Heart right ventricle (tissue), 16 donors: ENCODE results near the gene HDHD5. TPM values are rescaled to one million over a fixed set of nuclear protein-coding genes. Genes with fewer than 3 reads are reported as not detected.

Source experiments
- ATAC-seq, 8 donors: fragments of 200-7000 bp; cut with Tn5 transposase; one replicate each; pipeline ENCODE4 v1.9.1; 2020; ENCODE audit warnings: mild to moderate bottlenecking in 8 of 8, moderate library complexity in 8 of 8, moderate number of reproducible peaks in 1 of 8
- DNase-seq, 2 donors: peaks; one replicate each; pipeline ENCODE4 v3.0.0-alpha.2; 2020
- H3K27ac ChIP-seq, 10 donors: fragments of 200-600 bp; sonication (generic) in 2 of 10; one replicate each; pipeline versions ENCODE4 v1.5.0 to v1.8.0; 2020 to 2022; ENCODE audit warnings: mild to moderate bottlenecking in 3 of 10
- H3K27me3 ChIP-seq, 7 donors: fragments of 200-600 bp; one replicate each; pipeline ENCODE4 v1.8.0; 2021 to 2022; ENCODE audit warnings: mild to moderate bottlenecking in 2 of 7
- H3K36me3 ChIP-seq, 9 donors: fragments of 200-600 bp; sonication (generic) in 1 of 9; one replicate each; pipeline versions ENCODE4 v1.5.0 to v1.8.0; 2020 to 2022; ENCODE audit warnings: mild to moderate bottlenecking in 2 of 9
- H3K4me1 ChIP-seq, 9 donors: fragments of 200-600 bp; sonication (generic) in 1 of 9; one replicate each; pipeline versions ENCODE4 v1.5.0 to v1.8.0; 2020 to 2022; ENCODE audit warnings: mild to moderate bottlenecking in 4 of 9
- H3K4me3 ChIP-seq, 10 donors: fragments of 200-600 bp; sonication (generic) in 2 of 10; one replicate each; pipeline versions ENCODE4 v1.5.0 to v1.8.0; 2020 to 2022; ENCODE audit warnings: mild to moderate bottlenecking in 7 of 10, moderate library complexity in 2 of 10
- H3K9me3 ChIP-seq, 11 donors: fragments of 200-600 bp in 10 of 11; sonication (generic) in 2 of 11; one replicate each; pipeline versions ENCODE4 v1.5.0 to v1.8.0; 2013 to 2022; ENCODE audit warnings: mild to moderate bottlenecking in 2 of 11, control low read depth in 1 of 11, moderate library complexity in 1 of 11
- WGBS, 2 donors: extraction: QIAGEN DNeasy Blood & Tissue Kit; methylation state at CpG; one replicate each; pipeline ENCODE4 v1.1.7; 2013; ENCODE audit warnings: inconsistent platforms in 1 of 2; 5-methylcytosine and 5-hydroxymethylcytosine counted together
- intact Hi-C, 10 donors: fragments of 100-400 bp; cut with DNase I; formaldehyde crosslinking; loops; one replicate each; pipeline versions ENCODE4 v1.11.1 to v1.14.2; 2022
- long read RNA-seq, 3 donors: library from polyadenylated mRNA; unstranded; transcript quantifications; one replicate each; pipeline ENCODE4 v2.0.0, GENCODE V29; 2020 to 2021
- polyA plus RNA-seq, 2 donors: library from polyadenylated mRNA; stranded (reverse); fragments of 200-250 nt; gene quantifications; one replicate each; pipeline ENCODE4 v1.2.3, GENCODE V29; 2013
- total RNA-seq, 10 donors: library from RNA; stranded (reverse); fragmentation: NEBNext Ultra II Directional in 3 of 10; extraction: Animal tissue kit (Norgen Biotek cat#: 25700) in 3 of 10; gene quantifications; one replicate each; pipeline versions ENCODE4 v1.2.1 to v1.2.4, GENCODE V29; 2021 to 2023
- TF ChIP-seq, protein P1 (sequence below), 9 donors: fragments of 200-600 bp; sonication (generic) in 2 of 9; IDR thresholded peaks; one replicate each; pipeline versions ENCODE4 v1.5.0 to v1.8.0; 2021 to 2022; ENCODE audit warnings: antibody characterized with exemption in 9 of 9, mild to moderate bottlenecking in 5 of 9, moderate library complexity in 1 of 9
- donor health status: Arrhythmogenic right ventricular cardiomyopathy.
- donor health status: ischemic (EF 13 %, LVEDD 7.1; RV severe dilation, severe dysfunction).
- donor health status: healthy with polysubstance abuse.
- donor health status: DM: no; HTN: yes; CAD: no.
- donor health status: DM: no; HTN: no; CAD: no.
- donor health status: ischemic (EF 25% LVEDD 6.9; RV normal size, moderate dysfunction).
- donor health status: ischemic (EF 25% LVEDD 5.7; RV mildly dilated, moderate dysfunction).
- donor health status: healthy.
- donor health status: DM: yes; HTN: yes; CAD: no.
- donor health status: Ischemic cardiomyopathy.
- donor health status: ischemic (EF 35%, LVEDD 5.7; RV mildly dilated, moderate dysfunction).
- donor health status: nonischemic (EF 11% LVEDD 7.7; RV severe dilation, severe dysfunction).
- donor health status: DM: yes; HTN: yes; CAD: no.
- donor health status: PGD.
- donor health status: ischemic (EF 29% LVEDD 5.4; RV normal size, mild dysfunction).
- donor health status: nonischemic (EF 23%, LVEDD 6.1; RV moderate dilation, normal function).

The HDHD5 gene
- total RNA-seq = 10 to 100 TPM; 42.8 to 59.2 (median 50.3) TPM
- 10 to 100 TPM; 23.6 to 60.4 TPM for polyA plus RNA-seq
- long read RNA-seq, donor 1, transcript HDHD5-202 (8 exons, 1,799 nt) = major isoform, 103 of 180 reads
- long read RNA-seq, donor 1, partial matches to known transcripts = 9 of 180 reads
- long read RNA-seq, donor 1, other reads (novel, unspliced or antisense) = 66 of 180 reads
- long read RNA-seq, donor 2, transcript HDHD5-202 (8 exons, 1,799 nt) = major isoform, 123 of 192 reads
- long read RNA-seq, donor 2, partial matches to known transcripts = 6 of 192 reads
- long read RNA-seq, donor 2, other reads (novel, unspliced or antisense) = 62 of 192 reads
- long read RNA-seq, donor 3, transcript HDHD5-202 (8 exons, 1,799 nt) = major isoform, 272 of 397 reads
- long read RNA-seq, donor 3, partial matches to known transcripts = 14 of 397 reads
- long read RNA-seq, donor 3, other reads (novel, unspliced or antisense) = 111 of 397 reads

GRCh38 chr22:17158568-17159503 lies at the start of gene HDHD5:
HDHD5 (minus strand) TSS chr22:17159277; CDS start chr22:17159251, 26 bp downstream.
- ATAC-seq (peak; percentile 90 to 96 (median 93)), DNase-seq (peak; percentile 91 to 92)
- Histone ChIP-seq H3K4me1 (peaks cover 6 to 51% (median 30%) of the 10 kb centered on the region in 9 donors), H3K4me3 (peak within 1 kb of the TSS; percentile 58 to 87 (median 74)), H3K36me3 (no peaks in the 10 kb centered on the region), H3K27me3 (no peaks in the 10 kb centered on the region), H3K9me3 (no peaks in the 10 kb centered on the region), H3K27ac (peak within 1 kb of the TSS; percentile 86 to 97 (median 92))
- TF ChIP-seq, protein P1, sequence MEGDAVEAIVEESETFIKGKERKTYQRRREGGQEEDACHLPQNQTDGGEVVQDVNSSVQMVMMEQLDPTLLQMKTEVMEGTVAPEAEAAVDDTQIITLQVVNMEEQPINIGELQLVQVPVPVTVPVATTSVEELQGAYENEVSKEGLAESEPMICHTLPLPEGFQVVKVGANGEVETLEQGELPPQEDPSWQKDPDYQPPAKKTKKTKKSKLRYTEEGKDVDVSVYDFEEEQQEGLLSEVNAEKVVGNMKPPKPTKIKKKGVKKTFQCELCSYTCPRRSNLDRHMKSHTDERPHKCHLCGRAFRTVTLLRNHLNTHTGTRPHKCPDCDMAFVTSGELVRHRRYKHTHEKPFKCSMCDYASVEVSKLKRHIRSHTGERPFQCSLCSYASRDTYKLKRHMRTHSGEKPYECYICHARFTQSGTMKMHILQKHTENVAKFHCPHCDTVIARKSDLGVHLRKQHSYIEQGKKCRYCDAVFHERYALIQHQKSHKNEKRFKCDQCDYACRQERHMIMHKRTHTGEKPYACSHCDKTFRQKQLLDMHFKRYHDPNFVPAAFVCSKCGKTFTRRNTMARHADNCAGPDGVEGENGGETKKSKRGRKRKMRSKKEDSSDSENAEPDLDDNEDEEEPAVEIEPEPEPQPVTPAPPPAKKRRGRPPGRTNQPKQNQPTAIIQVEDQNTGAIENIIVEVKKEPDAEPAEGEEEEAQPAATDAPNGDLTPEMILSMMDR (IDR thresholded peaks at IDR 0.05) = peak in 2 of 9 donors; percentile 7 to 17
- intact Hi-C loops = loop anchor here in 5 of 10 donors (1.0 to 10.0 kb wide), 5 partner anchors 12 to 74 kb away; partner anchors contain the start of genes TMEM121B (in 4 of the 5) and IL17RA (in 2 of the 5)
- WGBS, 2 donors = 0% methylated on average over 94 to 114 of the region's 114 CpGs

DNA sequence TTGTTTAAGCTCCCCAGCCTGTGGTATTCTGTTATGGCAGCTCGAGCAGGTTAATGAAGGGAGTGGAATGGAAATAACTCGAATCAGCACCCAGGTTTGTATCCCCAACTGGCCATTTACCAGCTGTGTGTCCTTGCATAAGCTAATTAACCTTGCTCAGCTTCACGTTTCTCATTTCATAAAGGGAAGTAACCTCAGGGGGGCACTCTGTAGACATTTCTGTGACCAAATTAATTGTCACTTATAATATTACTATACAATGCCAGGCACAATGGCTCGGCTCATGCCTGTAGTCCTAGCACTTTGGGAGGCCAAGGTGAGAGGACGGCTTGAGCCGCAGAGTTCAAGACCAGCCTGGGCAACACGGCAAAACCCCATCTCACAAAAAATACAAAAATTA lies 46.4 kb upstream of the HDHD5 start:
- H3K27me3 ChIP-seq = peaks cover 0 to 5% (median 0%) of the 10 kb centered on the region in 7 donors
- peaks cover 0 to 69% (median 0%) of the 10 kb centered on the region in 9 donors for H3K36me3 ChIP-seq
- H3K4me3 ChIP-seq = no peak overlapping the region
- ATAC-seq (no peak), DNase-seq (no peak)
- no peak overlapping the region for H3K27ac ChIP-seq
- no peaks in the 10 kb centered on the region for H3K9me3 ChIP-seq
- TF ChIP-seq, protein P1 (IDR thresholded peaks at IDR 0.05) = peak in 2 of 9 donors; percentile 6 to 29
- whole genome bisulfite sequencing, 2 donors = 66 to 71% methylated on average over 7 of the region's 7 CpGs
- no peaks in the 10 kb centered on the region for H3K4me1 ChIP-seq
- intact Hi-C loops = loop anchor here in 6 of 10 donors (5.0 to 10.0 kb wide), 4 partner anchors 52 to 299 kb away; partner anchors contain the start of gene CECR2 (in 1 of the 6)

DNA sequence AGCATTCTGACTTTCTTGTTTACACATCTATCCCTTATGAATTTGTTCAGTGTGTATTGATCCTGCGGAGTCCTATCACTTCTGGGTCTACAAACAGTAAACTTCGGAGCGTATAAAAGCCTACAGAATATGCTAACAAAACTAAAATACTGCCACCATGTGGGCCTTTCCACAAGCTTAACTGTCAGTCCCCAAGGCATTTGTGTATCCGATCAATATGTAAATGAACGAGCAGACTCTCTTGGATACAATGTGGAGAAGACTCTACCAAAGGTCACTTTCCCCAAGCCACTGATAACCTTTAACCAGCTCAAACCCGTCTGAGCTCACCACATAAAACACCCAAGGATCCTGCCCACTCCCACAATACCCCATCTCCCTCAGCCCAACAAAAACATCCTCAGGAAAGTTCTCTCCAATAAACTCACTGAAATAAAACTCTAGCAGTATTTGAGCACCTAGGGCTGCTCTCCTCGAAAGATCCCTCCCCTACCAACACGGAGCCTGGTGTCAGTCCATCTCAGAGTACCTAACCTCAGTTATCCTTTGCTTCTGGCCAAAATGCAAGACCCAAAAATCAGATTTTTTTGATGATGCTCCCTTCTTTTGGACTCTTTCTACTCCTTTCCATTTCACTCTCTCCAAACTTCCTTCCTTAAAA lies 42.3 kb upstream of the HDHD5 start:
- Histone ChIP-seq H3K27me3 (peaks cover 0 to 5% (median 0%) of the 10 kb centered on the region in 7 donors), H3K4me3 (no peak overlapping the region), H3K4me1 (peaks cover 0 to 21% (median 15%) of the 10 kb centered on the region in 9 donors), H3K36me3 (peaks cover 0 to 51% (median 0%) of the 10 kb centered on the region in 9 donors), H3K9me3 (no peaks in the 10 kb centered on the region), H3K27ac (no peak overlapping the region)
- TF ChIP-seq, protein P1 (IDR thresholded peaks at IDR 0.05) = peak in 7 of 9 donors; percentile 5 to 58 (median 35)
- 25 to 32% methylated on average over 8 of the region's 8 CpGs for WGBS, 2 donors
- ATAC-seq (no peak), DNase-seq (no peak)
- intact Hi-C loops = loop anchor here in 5 of 10 donors (10.0 kb wide), 3 partner anchors 163 to 303 kb away; partner anchors contain the start of gene CECR2 (in 1 of the 5)
